HepG2 (cell line): Measurements from ENCODE around the gene VAV2. TPM values are rescaled to one million over a fixed set of nuclear protein-coding genes. Genes with fewer than 3 reads are reported as not detected.
A peak's percentile ranks its signal among the peaks of the same experiment; 100 is the strongest.

Experiments used
- AGO2 ChIP-seq: fragments of 200-400 bp; formaldehyde crosslinking; optimal IDR thresholded peaks from 2 replicates; pipeline ENCODE3; 2017; ENCODE audit warnings: mild to moderate bottlenecking, low read depth, low read length, moderate library complexity
- EP300 ChIP-seq, 3 experiments: sonication (generic) in 1 of 3; formaldehyde crosslinking in 1 of 3; IDR thresholded peaks; 2 replicates each; pipeline versions ENCODE4 v1.5.1 to v1.6.1; 2011 to 2020; ENCODE audit warnings: low read depth in 2 of 3, low read length in 2 of 3, borderline replicate concordance in 1 of 3, improper control_type of control experiment in 1 of 3, mild to moderate bottlenecking in 1 of 3, missing genetic modification reagents in 1 of 3, moderate library complexity in 1 of 3
- FLYWCH1 ChIP-seq: sonication (generic); formaldehyde crosslinking; IDR thresholded peaks from 2 replicates; pipeline ENCODE4 v1.8.1; 2023; ENCODE audit warnings: mild to moderate bottlenecking, missing genetic modification reagents
- FOXA1 ChIP-seq, 2 experiments: fragments of 450-650 bp in 1 of 2; sonication (generic) in 1 of 2; formaldehyde crosslinking in 1 of 2; IDR thresholded peaks; 2 replicates each; pipeline versions ENCODE4 v1.4.0 to v1.6.1; 2016 to 2020; ENCODE audit warnings: missing genetic modification reagents in 1 of 2
- FOXP1 ChIP-seq, 2 experiments: fragments of 450-650 bp in 1 of 2; IDR thresholded peaks; 2 replicates each; pipeline ENCODE4 v1.6.1; 2017 to 2018; ENCODE audit warnings: antibody characterized with exemption in 1 of 2
- GATA4 ChIP-seq: sonication (generic); IDR thresholded peaks from 2 replicates; pipeline ENCODE4 v1.6.1; 2016; ENCODE audit warnings: antibody characterized with exemption, low read depth, borderline replicate concordance
- HMG20A ChIP-seq: IDR thresholded peaks from 2 replicates; pipeline ENCODE4 v1.6.1; 2016; ENCODE audit warnings: borderline replicate concordance
- KAT7 ChIP-seq: IDR thresholded peaks from 2 replicates; pipeline ENCODE4 v1.6.1; 2018; ENCODE audit warnings: borderline replicate concordance, missing compliant biosample characterization
- PBX2 ChIP-seq: IDR thresholded peaks from 2 replicates; pipeline ENCODE4 v1.6.1; 2016; ENCODE audit warnings: control low read depth
- PHF21A ChIP-seq: sonication (generic); formaldehyde crosslinking; IDR thresholded peaks from 2 replicates; pipeline ENCODE4 v1.5.0; 2020; ENCODE audit warnings: mild to moderate bottlenecking, missing genetic modification reagents
- REL ChIP-seq: sonication (generic); formaldehyde crosslinking; conservative IDR thresholded peaks from 2 replicates; pipeline ENCODE4 v1.8.0; 2022; ENCODE audit warnings: mild to moderate bottlenecking, missing genetic modification reagents, moderate library complexity
- RFX1 ChIP-seq: fragments of 450-650 bp; IDR thresholded peaks from 2 replicates; pipeline ENCODE4 v1.6.1; 2017
- RNF219 ChIP-seq: sonication (generic); formaldehyde crosslinking; IDR thresholded peaks from 2 replicates; pipeline ENCODE4 v1.5.0; 2020; ENCODE audit warnings: mild to moderate bottlenecking, missing genetic modification reagents
- SP140L ChIP-seq: sonication (generic); formaldehyde crosslinking; IDR thresholded peaks from 2 replicates; pipeline ENCODE4 v1.4.0; 2020; ENCODE audit warnings: missing genetic modification reagents, borderline replicate concordance
- STAG1 ChIP-seq: sonication (generic); formaldehyde crosslinking; IDR thresholded peaks from 2 replicates; pipeline ENCODE4 v1.4.0; 2020; ENCODE audit warnings: missing genetic modification reagents
- TBL1XR1 ChIP-seq: fragments of 150-350 bp; IDR thresholded peaks from 2 replicates; pipeline ENCODE4 v1.6.1; 2014; ENCODE audit warnings: borderline replicate concordance, low read length; ENCODE audit not compliant: partially characterized antibody
- ZFX ChIP-seq: sonication (generic); formaldehyde crosslinking; IDR thresholded peaks from 2 replicates; pipeline ENCODE4 v1.4.0; 2020; ENCODE audit warnings: mild to moderate bottlenecking, low read depth, missing genetic modification reagents, moderate library complexity
- ZKSCAN8 ChIP-seq: IDR thresholded peaks from 2 replicates; pipeline ENCODE4 v1.6.1; 2016; ENCODE audit warnings: borderline replicate concordance, missing genetic modification reagents, missing compliant biosample characterization
- ZNF253 ChIP-seq: sonication (generic); formaldehyde crosslinking; IDR thresholded peaks from 2 replicates; pipeline ENCODE4 v1.8.0; 2022; ENCODE audit warnings: mild to moderate bottlenecking, missing genetic modification reagents, borderline replicate concordance
- ZNF263 ChIP-seq: sonication (generic); formaldehyde crosslinking; IDR thresholded peaks from 2 replicates; pipeline ENCODE4 v1.4.0; 2020; ENCODE audit warnings: missing genetic modification reagents
- ZNF333 ChIP-seq: sonication (generic); formaldehyde crosslinking; IDR thresholded peaks from 2 replicates; pipeline ENCODE4 v1.4.0; 2020; ENCODE audit warnings: mild to moderate bottlenecking, missing genetic modification reagents, borderline replicate concordance
- ZNF740 ChIP-seq: sonication (generic); formaldehyde crosslinking; IDR thresholded peaks from 2 replicates; pipeline ENCODE4 v1.4.0; 2020; ENCODE audit warnings: missing genetic modification reagents
- ZNF770 ChIP-seq: sonication (generic); formaldehyde crosslinking; IDR thresholded peaks from 2 replicates; pipeline ENCODE4 v1.5.0; 2020; ENCODE audit warnings: mild to moderate bottlenecking, missing genetic modification reagents
- ZNF879 ChIP-seq: sonication (generic); formaldehyde crosslinking; IDR thresholded peaks from 2 replicates; pipeline ENCODE4 v1.8.1; 2023; ENCODE audit warnings: missing genetic modification reagents
- ZSCAN20 ChIP-seq: sonication (generic); formaldehyde crosslinking; IDR thresholded peaks from 2 replicates; pipeline ENCODE4 v1.4.0; 2020; ENCODE audit warnings: missing genetic modification reagents, mild to moderate bottlenecking, borderline replicate concordance
- polyA plus RNA-seq, 8 experiments: library from polyadenylated mRNA; depleted of rRNA in 3 of 8; stranded (reverse) in 7 of 8; unstranded in 1 of 8; fragments of >200 nt; fragmentation: Illumina TruSeq in 4 of 8; extraction: Trizol in 4 of 8; gene quantifications; 2 replicates each; pipeline versions ENCODE4 v1.2.1 to v1.2.3, GENCODE V29; 2011 to 2016; ENCODE audit warnings: low read depth in 4 of 8, missing spikeins in 1 of 8, mixed read lengths in 1 of 8; ENCODE audit not compliant: insufficient read depth in 1 of 8
- total RNA-seq, 5 experiments: library from RNA; depleted of rRNA; stranded (reverse); fragments of >200 nt; fragmentation: Illumina TruSeq; extraction: Trizol; gene quantifications; 2 replicates each; pipeline ENCODE4 v1.2.3, GENCODE V29; 2016; ENCODE audit warnings: low read depth in 1 of 5

Gene VAV2
- total and polyA plus RNA-seq, 2 of the 13 experiments (the other 11 are each of a cell fraction or from before 2014, with no cell fraction given) = 22.5 to 22.9 TPM

- TF ChIP-seq RNF219 (CRISPR knock-in tag) (no peak), AGO2 (no peak), KAT7 (CRISPR knock-in tag) (peak; percentile 63; the same call in 1 of the 2 replicates), ZNF263 (peak; percentile 80), HMG20A (peak; percentile 53; the same call in 1 of the 2 replicates), STAG1 (CRISPR knock-in tag) (peak; percentile 93), ZNF770 (no peak), TBL1XR1 (peak; percentile 92), ZNF253 (CRISPR knock-in tag) (no peak), GATA4 (no peak), ZSCAN20 (CRISPR knock-in tag) (no peak), ZKSCAN8 (CRISPR knock-in tag) (no peak), SP140L (CRISPR knock-in tag) (no peak), ZFX (peak; percentile 52; the same call in 1 of the 2 replicates), PBX2 (CRISPR knock-in tag) (peak; percentile 41), ZNF333 (CRISPR knock-in tag) (no peak), FOXA1 (IDR thresholded peaks at IDR 0.05) (no peak), FOXA1 (CRISPR knock-in tag; IDR thresholded peaks at IDR 0.05) (0 out of 2 replicates have a peak, but pooled peaks have one; percentile 4), EP300 (IDR thresholded peaks at IDR 0.05; ENCODE audit: low read depth in 2 of 2, low read length in 2 of 2) (peak in 1 of 2 experiments; percentile 65; a peak in 2 of 4 replicates), EP300 (CRISPR knock-in tag; IDR thresholded peaks at IDR 0.05; ENCODE audit: borderline replicate concordance) (no peak), RFX1 (no peak), PHF21A (CRISPR knock-in tag) (no peak), ZNF879 (CRISPR knock-in tag) (no peak), REL (CRISPR knock-in tag) (no peak), ZNF740 (CRISPR knock-in tag) (peak; percentile 54; the same call in 1 of the 2 replicates), FLYWCH1 (no peak), FOXP1 (IDR thresholded peaks at IDR 0.05) (no peak), FOXP1 (CRISPR knock-in tag; IDR thresholded peaks at IDR 0.05) (no peak; the same call in 1 of the 2 replicates)
Observed at GRCh38 chr9:133768859-133769510, 223.1 kb downstream of the VAV2 start (continued).
